WERI-Rb-1 (cell line): ENCODE results near the gene TRIM27.

Experiments
- DNase-seq: peaks from one replicate; pipeline ENCODE4 v3.0.0-alpha.2; 2020
- H3K27ac ChIP-seq: fragments of 250-450 bp; sonication (Bioruptor Pico); 2 replicates; pipeline ENCODE4 v1.5.1; 2020; ENCODE audit warnings: mild to moderate bottlenecking, moderate library complexity
- H3K27me3 ChIP-seq: fragments of 250-450 bp; sonication (Bioruptor Pico); 2 replicates; pipeline ENCODE4 v1.5.1; 2021; ENCODE audit warnings: mild to moderate bottlenecking, low read depth, moderate library complexity; ENCODE audit not compliant: insufficient read depth, severe bottlenecking
- H3K36me3 ChIP-seq: fragments of 250-450 bp; sonication (Bioruptor Pico); 2 replicates; pipeline ENCODE4 v1.5.1; 2020; ENCODE audit warnings: mild to moderate bottlenecking, moderate library complexity
- H3K4me3 ChIP-seq: 2 replicates; pipeline ENCODE4 v1.5.1; 2011; ENCODE audit warnings: low read depth, mild to moderate bottlenecking, control low read depth, low read length
- H3K9me3 ChIP-seq: fragments of 250-450 bp; sonication (Bioruptor Pico); 2 replicates; pipeline ENCODE4 v1.5.1; 2021; ENCODE audit warnings: mild to moderate bottlenecking, moderate library complexity; ENCODE audit not compliant: severe bottlenecking
- TF ChIP-seq, protein P1 (sequence below): IDR thresholded peaks from 2 replicates; pipeline ENCODE4 v1.5.1; 2011; ENCODE audit warnings: low read depth, mild to moderate bottlenecking, control low read depth, inconsistent platforms, low read length

The TRIM27 gene

DNA sequence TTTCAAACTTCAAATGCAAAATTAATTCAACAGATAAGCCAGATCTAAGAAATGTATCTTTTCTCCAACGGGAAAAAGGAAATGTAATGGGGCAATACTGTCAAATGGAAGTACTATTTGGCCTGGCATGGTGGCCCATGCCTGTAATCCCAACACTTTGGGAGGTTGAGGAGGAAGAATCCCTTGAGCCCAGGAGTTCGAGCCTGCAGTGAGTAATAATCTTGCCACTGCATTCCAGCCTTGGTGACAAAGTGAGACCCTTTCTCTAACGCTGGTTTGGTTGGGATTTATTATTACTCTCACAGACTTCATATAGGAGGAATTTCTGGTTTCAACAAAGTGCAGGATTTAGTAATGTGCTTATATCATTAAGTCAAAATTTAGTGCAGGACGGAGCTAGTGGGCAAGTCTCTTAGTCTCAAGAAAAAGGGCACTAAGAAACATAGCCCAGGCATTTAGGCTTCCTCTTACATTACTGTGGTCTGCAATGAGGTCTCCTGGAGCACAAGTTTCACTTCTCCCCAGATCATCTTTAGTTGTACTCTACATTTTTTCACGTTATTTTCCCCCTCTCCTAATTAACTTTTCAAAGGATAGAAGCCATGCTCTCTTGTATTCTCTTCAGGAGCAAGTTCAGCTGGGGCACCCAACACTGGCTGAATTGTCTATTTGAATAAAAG is 23.1 kb downstream of the TRIM27 start:
- no peaks in the 10 kb centered on the region for H3K27me3 ChIP-seq
- no peak overlapping the region for H3K27ac ChIP-seq
- no peaks in the 10 kb centered on the region for H3K9me3 ChIP-seq
- peaks cover 62% of the 10 kb centered on the region for H3K36me3 ChIP-seq
- no peak overlapping the region for H3K4me3 ChIP-seq
- TF ChIP-seq, protein P1, sequence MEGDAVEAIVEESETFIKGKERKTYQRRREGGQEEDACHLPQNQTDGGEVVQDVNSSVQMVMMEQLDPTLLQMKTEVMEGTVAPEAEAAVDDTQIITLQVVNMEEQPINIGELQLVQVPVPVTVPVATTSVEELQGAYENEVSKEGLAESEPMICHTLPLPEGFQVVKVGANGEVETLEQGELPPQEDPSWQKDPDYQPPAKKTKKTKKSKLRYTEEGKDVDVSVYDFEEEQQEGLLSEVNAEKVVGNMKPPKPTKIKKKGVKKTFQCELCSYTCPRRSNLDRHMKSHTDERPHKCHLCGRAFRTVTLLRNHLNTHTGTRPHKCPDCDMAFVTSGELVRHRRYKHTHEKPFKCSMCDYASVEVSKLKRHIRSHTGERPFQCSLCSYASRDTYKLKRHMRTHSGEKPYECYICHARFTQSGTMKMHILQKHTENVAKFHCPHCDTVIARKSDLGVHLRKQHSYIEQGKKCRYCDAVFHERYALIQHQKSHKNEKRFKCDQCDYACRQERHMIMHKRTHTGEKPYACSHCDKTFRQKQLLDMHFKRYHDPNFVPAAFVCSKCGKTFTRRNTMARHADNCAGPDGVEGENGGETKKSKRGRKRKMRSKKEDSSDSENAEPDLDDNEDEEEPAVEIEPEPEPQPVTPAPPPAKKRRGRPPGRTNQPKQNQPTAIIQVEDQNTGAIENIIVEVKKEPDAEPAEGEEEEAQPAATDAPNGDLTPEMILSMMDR, result no peak
- no peak for DNase-seq

DNA sequence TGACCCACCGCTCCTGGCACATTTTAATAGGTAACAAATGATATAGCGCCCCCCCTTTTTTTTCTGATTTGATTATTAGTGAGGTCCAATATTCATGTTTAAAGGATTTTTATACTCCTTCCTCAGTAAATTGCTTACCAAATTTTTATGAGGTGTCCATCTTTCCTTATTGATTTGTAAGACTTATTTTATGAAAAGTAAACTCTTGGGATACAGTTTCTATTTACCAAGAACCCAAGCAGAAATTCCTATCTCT is 25.1 kb downstream of the TRIM27 start:
- H3K27me3 ChIP-seq, result no peaks in the 10 kb centered on the region
- TF ChIP-seq, protein P1, result no peak
- H3K27ac ChIP-seq, result no peak overlapping the region
- no peak for DNase-seq
- no peak overlapping the region for H3K4me3 ChIP-seq
- peaks cover 41% of the 10 kb centered on the region for H3K36me3 ChIP-seq
- no peaks in the 10 kb centered on the region for H3K9me3 ChIP-seq

DNA sequence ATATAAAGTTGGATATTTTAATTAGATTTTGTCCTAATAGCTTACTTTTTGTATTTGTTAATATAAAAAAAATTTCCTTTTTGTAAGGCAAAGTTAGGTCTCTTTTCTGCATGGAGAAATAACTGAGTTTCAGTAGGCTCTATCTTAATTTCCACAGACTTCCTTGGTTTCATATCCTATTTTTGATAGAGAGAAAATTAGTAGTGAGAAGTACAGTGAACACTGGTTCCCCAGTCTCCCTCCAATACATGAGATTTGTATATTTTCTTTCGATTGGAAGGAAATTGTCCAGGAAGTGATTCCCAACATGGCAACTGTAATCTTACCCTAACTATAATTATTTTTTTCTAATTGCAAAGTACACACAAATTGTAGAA is 26.4 kb downstream of the TRIM27 start:
- Histone ChIP-seq H3K27me3 (no peaks in the 10 kb centered on the region), H3K27ac (peak overlapping the region; percentile 95), H3K9me3 (no peaks in the 10 kb centered on the region), H3K36me3 (peaks cover 28% of the 10 kb centered on the region), H3K4me3 (peak overlapping the region; percentile 75)
- DNase-seq, result no peak
- TF ChIP-seq, protein P1, result no peak

DNA sequence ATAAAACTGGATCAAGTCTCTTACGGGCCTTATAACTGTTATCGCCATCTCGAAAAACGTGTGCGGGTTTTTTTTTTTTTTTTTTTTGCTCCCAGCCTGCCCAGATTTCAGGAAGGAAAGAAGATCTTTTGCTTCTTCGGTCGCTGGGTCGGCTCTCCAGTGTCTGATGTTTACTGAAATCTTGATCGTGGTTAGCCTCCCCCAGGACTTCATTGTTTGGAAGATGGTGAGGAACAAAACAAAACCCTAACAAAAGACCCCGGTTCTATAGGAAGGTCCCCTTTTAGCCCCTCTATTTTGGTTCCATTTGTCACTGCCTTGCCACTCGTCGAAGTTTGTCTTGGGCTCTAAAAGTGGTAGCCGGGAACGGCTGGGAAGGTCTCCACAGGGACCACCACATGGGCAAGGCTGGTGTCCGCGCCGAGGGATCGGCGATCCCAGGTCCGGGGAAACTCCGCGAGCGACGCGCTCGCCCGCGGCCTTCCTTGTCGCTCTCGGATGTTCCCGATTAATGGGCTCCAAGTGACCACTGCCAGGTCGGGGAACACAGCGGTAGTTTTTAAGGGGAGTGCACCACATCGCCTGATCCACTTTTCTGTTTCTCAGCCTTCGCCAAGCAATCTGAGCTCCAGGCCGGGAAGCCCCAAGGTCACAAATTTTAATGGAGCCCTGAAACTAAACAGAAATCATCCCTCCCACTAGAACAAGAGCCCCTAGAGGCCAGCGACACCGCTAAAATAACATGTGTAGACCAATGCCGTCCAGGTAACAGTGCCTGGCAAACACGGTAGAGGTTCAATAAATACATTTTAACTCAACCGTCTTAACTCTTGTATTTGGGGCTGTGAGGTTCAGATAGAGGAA is 27.0 kb downstream of the TRIM27 start:
- Histone ChIP-seq H3K27ac (peak overlapping the region; percentile 95), H3K27me3 (no peaks in the 10 kb centered on the region), H3K4me3 (peak overlapping the region; percentile 75), H3K36me3 (peaks cover 22% of the 10 kb centered on the region), H3K9me3 (no peaks in the 10 kb centered on the region)
- TF ChIP-seq, protein P1, result peak; percentile 30; the same call in 1 of the 2 replicates
- peak; percentile 76 for DNase-seq

DNA sequence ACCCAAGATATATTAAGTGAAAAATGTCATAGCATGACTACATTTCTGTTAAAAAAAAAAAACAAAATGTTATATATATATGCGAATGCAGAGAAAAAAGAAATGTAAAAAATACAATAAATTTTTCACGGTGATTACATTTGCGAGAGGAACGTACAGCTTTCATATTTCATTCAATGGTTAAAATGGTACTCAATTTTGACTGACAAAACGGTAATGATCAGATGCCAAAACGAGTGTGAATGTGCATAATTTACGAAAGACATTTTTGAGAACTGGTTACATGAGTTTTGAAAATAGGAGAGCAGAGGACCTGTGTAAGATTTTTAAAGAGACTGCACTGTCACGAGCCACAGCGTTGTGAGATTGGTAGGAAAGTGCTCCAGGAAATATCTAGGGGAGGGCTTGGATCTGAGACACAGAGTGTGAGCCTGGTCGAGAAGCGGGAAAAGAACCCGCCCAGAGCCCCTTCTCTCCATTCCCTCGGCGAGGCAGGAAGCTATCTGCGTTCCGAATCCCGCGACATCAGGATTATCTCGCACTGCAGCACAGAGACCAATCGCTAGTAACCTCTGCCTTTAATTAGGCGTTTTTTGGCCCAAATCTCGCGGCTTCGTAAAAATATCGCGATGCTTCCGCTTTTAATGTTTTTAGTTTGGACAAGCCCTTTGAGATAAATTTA is 28.5 kb downstream of the TRIM27 start:
- TF ChIP-seq, protein P1, result no peak
- peak; percentile 98 for DNase-seq
- H3K27ac ChIP-seq, result peak overlapping the region; percentile 95
- no peaks in the 10 kb centered on the region for H3K27me3 ChIP-seq
- H3K9me3 ChIP-seq, result no peaks in the 10 kb centered on the region
- peak overlapping the region; percentile 75 for H3K4me3 ChIP-seq
- peaks cover 9% of the 10 kb centered on the region for H3K36me3 ChIP-seq
